ENCODE measurements around the gene DUSP19.

DNA sequence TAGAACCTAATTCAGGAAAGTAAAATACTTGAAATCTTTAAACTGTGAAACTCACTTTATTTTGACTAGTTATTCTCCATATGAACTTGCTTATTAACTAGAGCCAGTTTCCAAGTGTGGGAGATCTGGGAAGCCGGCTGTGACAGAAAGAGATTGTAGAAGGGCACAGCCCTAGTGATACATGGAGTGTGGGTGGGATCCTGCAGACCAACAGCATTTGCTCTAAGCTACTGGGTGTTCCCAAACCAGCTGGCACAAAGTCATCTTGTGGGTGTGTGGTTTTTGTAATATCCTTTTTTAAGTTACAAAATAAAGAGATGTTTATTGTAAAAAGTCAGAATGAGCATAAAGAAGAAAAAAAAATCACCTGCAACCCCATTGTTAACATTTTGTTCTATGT is 3.4 kb downstream of the DUSP19 start:
- TF ChIP-seq POLR2A (IDR thresholded peaks at IDR 0.05) (no peak), POLR2AphosphoS5 (IDR thresholded peaks at IDR 0.05) (no peak)
- TF ChIP-seq, protein P1, sequence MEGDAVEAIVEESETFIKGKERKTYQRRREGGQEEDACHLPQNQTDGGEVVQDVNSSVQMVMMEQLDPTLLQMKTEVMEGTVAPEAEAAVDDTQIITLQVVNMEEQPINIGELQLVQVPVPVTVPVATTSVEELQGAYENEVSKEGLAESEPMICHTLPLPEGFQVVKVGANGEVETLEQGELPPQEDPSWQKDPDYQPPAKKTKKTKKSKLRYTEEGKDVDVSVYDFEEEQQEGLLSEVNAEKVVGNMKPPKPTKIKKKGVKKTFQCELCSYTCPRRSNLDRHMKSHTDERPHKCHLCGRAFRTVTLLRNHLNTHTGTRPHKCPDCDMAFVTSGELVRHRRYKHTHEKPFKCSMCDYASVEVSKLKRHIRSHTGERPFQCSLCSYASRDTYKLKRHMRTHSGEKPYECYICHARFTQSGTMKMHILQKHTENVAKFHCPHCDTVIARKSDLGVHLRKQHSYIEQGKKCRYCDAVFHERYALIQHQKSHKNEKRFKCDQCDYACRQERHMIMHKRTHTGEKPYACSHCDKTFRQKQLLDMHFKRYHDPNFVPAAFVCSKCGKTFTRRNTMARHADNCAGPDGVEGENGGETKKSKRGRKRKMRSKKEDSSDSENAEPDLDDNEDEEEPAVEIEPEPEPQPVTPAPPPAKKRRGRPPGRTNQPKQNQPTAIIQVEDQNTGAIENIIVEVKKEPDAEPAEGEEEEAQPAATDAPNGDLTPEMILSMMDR (IDR thresholded peaks at IDR 0.05), result no peak
